CD4-positive, alpha-beta T cell treated with Interleukin-4 for 1 hour (primary cell): ENCODE results near the gene INSRR.

Experiments
- DNase-seq, 2 donors: peaks; one replicate each; pipeline ENCODE4 v3.0.0-alpha.2; 2020 to 2022

Gene INSRR

DNA sequence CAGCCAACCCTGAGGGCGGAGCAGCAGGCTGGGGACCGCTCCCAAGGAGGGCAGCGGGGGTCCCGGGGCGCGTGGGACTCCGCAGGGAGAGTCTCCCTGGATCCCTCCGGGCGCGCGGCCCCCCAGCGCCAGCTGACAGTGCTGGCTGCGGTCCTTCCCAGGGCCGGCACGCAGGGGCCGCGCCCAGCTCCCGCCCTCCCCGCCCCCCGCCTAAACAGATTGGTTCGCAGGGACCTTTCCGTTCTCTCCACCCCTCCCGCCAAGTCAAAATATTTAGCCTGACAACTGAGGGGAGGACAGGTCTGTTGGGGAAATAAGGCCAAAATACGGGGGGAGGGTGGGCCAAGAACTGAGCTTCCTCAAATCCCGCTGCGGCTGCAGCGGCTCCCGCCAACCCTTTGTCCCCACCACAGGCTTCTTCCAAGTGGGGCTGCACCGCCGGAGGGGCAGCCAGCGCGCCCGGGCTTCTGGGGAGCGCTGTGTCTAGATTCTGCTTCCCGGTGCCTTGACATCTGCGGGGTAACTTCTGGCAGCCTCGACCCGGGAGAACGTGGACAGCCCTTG is at the start of gene INSRR:
INSRR (minus strand) TSS at position 159 of the 564 bp plus-strand sequence. CDS start 496 bp downstream, outside the sequence.
- DNase-seq = no peak

DNA sequence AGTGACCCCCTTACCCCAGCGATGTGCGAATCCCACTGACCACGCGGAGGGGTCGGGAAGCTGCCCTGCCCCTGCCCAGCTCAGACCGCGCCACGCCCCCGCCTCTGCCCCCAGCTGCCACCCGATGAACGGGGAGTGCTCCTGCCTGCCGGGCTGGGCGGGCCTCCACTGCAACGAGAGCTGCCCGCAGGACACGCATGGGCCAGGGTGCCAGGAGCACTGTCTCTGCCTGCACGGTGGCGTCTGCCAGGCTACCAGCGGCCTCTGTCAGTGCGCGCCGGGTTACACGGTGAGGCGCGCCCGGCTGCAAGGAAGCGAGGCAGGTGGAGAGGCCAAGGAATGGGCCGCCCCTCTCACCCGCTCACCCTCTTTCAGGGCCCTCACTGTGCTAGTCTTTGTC is 49.6 kb upstream of the INSRR start:
- no peak for DNase-seq

DNA sequence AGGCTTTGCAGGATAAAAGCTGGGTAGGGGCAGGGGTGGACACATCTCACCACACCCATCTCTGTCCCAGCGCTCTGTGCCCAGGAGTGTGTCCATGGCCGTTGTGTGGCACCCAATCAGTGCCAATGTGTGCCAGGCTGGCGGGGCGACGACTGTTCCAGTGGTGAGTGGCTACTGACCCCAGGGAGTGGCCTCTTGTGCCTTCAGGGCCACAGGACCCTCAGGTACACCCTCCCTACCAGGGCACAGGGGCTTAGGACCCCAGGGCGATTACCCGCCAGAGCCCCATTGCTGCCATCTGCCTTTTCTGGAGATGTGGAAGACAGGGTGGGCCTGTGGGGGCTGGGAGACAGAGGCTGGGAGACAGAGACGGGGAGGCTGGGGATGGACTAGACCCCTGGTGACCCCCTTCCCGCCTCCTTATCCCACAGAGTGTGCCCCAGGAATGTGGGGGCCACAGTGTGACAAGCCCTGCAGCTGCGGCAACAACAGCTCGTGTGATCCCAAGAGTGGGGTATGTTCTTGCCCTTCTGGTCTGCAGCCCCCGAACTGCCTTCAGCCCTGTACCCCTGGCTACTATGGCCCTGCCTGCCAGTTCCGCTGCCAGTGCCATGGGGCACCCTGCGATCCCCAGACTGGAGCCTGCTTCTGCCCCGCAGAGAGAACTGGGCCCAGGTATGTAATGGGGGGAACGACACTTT is 47.4 kb upstream of the INSRR start:
- DNase-seq = no peak

GRCh38 chr1:156905651-156906050 is 46.7 kb upstream of the INSRR start:
- no peak for DNase-seq

- DNase-seq = no peak
Measured at GRCh38 chr1:156905176-156905575, 46.3 kb upstream of the INSRR start.

- DNase-seq = no peak
Measured at GRCh38 chr1:156904187-156904959, 45.5 kb upstream of the INSRR start.

GRCh38 chr1:156903328-156904091 is 44.6 kb upstream of the INSRR start:
- DNase-seq = no peak

GRCh38 chr1:156901966-156902915 is 43.3 kb upstream of the INSRR start:
- no peak for DNase-seq

DNA sequence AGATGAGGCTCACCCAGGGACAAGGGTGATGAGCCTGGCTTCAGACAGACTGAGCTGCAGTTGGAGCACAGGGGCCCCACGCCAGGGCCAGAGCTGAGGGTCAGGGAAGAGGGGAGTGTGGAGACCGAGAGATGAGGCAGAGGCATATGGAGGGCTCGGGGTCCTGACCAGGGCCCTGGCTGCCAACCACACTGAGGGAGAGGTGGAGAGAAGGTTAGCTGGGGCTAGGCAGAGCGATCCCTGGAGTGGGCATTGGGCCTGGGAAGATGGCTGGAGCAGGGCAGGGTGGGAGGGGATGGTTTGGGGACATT is 42.6 kb upstream of the INSRR start:
- DNase-seq = no peak

DNA sequence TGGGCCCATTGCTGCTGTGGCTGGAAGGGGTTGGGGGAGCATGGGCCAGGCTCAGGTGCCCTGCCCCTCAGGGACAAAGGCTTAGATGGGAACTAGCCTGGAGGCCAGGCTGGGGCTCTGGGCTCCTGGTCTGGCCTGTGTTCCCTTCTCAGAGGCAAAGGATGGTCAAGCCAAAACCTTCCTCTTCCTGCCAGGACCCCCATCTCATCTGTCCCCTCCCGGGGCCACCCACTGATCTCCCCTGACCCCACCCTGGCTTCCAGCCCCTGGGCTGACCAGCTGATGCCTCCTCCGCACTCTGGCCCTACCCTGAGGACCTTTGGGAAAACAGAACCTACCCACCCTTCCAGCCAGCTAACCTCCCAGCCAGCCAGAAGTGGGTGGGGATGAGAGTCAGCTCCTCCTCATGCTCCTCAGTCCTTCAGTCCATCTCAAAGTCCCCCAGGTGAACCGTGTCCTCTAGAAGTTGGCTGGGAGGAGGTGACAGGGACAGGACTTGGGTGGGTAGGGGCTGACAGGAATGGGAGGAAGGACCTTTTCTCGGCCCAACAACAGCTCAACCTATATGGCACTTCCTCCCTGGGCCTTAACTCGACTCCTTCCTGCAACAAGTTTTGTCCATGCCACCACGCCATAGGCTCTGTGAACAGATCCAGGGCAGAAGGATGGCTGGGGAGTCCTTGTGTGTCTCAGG is 42.1 kb upstream of the INSRR start:
- DNase-seq = no peak

GRCh38 chr1:156899956-156900718 is 41.2 kb upstream of the INSRR start:
- DNase-seq = no peak

GRCh38 chr1:156898971-156899664 is 40.2 kb upstream of the INSRR start:
- DNase-seq = no peak

- no peak for DNase-seq
Measured at GRCh38 chr1:156898161-156898566, 39.2 kb upstream of the INSRR start.

DNA sequence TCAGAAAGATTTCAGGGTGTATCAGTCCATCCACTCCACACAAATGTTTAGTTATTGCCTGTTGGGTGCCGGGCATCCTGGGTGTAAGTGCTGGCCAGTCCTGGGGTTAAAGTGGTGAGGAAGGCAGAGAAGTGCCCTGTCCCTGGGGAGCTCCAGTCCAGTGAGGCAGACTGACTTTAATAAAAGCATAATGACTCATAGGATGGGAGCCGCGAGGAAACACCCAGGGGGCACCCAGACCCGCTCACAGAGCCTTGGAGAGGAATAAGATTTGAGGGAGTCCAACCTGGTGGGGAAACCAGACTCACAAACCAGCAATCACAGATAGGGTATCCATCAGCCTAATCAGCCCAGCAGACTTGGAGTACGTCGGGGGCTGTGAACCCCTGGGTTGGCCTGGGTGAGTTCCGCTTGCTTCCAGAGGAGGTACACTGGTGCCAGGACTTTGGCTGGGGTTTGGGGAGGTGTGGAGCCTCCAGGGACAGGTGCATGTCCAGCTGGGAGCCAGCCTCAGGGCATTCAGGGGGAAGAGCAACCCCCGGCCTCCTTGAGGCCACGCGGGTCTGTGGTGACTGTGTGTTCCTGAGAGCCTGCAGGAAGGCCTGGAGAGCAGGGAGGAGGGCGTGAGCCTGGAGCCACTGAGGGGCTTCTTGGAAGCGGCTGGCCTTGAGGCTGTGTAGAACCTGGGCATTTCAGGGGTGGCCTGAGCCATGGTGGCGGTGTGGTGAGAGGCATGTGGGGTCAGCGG is 38.3 kb upstream of the INSRR start:
- DNase-seq = no peak

DNA sequence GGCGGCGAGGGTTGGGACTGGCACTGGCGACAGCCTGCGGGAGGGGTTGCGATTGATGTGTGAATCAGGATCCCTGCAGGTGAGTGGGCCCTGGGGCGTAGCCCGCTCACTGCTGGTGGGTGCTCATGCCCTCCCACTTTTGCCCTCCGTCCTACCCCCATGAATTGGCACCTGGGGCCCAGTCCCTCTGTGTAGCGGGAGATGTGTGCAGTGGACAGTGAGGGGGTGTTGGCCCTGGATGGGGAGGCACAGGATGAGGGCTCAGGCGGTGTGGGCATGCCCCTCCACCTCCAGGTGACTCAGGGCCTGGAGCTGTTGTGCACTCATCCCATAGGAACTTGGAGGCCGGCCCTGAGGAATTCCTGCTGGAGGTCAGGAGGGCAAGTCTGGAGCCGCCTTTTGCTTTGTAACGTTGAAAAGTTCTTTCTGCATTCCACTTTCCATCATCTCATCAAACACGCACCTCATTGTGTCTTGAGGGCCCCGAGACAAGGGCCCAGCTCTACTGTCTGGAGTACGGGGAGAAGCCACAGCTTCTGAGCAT is 37.6 kb upstream of the INSRR start:
- DNase-seq = no peak

GRCh38 chr1:156895927-156896326 is 37.0 kb upstream of the INSRR start:
- DNase-seq = no peak

DNA sequence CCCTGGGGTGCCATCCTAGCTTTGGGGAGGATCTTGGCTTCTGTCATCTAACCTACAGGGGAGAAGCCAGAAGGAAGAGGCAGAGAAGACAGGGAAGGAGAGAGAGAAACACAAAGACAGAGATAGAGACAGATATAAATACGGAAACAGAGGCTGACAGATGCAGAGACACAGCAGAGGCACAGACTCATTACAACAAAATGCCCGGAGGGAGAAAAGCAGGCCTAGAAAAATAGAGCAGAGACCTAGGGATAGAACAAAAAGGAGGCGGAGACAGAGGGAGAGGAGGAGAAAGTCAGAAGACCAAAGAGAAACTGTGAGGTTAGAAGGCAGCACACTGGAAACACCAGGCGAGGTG is 36.5 kb upstream of the INSRR start:
- DNase-seq = no peak

DNA sequence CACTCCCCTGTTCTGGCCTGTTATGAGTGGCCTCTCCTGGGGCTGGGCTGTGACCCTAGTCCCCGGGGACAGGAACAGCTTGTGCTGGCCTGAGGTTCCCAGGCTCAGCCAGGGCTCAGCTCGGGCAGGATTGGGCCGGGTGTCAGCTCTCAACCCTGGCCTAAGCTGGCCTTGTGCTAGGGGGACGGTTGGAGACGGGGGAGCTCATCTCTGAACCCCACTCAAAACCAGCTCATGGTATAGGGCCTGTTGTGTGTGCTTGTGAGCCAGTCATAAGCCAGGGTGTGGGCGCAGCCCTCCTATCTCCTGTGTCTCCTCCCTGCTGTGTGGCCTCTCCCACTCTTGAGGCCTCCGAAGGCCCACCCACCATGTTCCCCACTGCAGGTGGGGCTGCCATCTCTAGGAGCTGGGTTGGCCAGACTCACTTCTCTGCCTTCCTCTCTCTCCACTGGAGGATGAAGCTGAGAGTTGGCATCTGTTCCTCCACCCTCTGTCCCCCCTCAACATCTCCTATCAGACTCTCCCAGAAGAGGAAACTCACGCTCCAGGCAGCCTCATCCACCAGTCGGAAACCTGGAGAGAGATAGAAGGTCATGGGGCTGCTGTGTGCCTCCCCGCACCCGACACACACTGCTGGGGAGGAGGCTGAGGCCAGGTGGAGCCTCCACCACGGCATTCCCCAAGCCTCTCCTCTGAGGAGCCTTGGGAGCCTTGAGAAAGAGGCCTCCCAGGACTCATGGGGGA is 36.0 kb upstream of the INSRR start:
- no peak for DNase-seq

GRCh38 chr1:156894001-156894400 is 35.1 kb upstream of the INSRR start:
- DNase-seq = no peak
